Stimulated activated CD8-positive, alpha-beta memory T cell treated with anti-CD3 and anti-CD28 coated beads, Interleukin-12 subunit alpha, Interleukin-12 subunit beta, amount 100 ng/mL, for 24 hours (primary cell): Measurements from ENCODE around the gene C10orf143.
"Not testable (repeated sequence)": the region's sequence is repeated elsewhere in the genome, so short reads cannot be mapped to it uniquely, and the experiment has no call there.

Source experiments
- DNase-seq: peaks from one replicate; pipeline ENCODE4 v3.0.0-alpha.2; 2020; ENCODE audit errors: extremely low read depth

Gene C10orf143

GRCh38 chr10:130110246-130111112, at the start of gene C10orf143:
C10orf143 (minus strand) TSS chr10:130110830; CDS start chr10:130110772, 58 bp downstream.
- peak; percentile 94 for DNase-seq

GRCh38 chr10:130159192-130159794, 48.7 kb upstream of the C10orf143 start:
- DNase-seq = no peak

DNA sequence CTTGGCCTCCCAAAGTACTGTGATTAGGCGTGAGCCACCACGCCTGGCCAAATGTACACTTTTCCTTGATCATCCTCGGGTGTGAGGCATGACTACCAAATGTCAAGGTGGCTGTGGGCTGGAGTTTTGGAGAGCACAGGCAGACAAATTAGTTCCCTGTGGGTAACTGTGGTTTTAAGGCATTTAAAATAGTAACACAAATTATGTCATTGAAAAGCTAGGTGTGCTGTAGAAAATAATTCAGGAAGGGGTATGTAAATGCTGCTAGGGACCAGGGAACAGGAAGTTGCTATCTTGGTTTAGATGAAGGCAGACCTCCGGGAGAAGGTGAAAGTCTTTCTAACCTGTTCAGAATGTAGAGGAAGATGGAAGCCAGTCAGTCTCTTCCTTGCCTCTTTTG, 35.4 kb upstream of the C10orf143 start:
- no peak for DNase-seq

DNA sequence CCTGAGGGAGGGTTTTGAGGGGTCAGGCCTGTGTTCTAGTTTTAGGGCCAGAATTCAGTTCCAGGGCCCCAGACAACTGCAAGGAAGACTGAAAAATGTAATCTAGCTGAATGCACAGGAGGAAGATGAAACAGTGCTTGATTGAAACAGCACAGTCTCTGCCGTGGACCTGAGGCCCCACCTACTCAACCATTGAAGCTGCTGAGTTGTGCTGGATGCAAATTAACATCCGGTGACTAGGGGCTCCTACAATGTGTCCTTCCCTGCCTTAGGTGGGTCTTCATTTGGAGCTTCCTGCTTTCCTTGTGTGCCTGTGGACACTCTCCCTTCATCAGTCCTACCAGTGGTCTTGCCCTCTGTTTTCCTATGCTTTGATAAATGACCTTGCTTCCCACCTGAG, 31.2 kb upstream of the C10orf143 start:
- DNase-seq = no peak

- no peak for DNase-seq
Observed at GRCh38 chr10:130141460-130141859, 30.8 kb upstream of the C10orf143 start.

DNA sequence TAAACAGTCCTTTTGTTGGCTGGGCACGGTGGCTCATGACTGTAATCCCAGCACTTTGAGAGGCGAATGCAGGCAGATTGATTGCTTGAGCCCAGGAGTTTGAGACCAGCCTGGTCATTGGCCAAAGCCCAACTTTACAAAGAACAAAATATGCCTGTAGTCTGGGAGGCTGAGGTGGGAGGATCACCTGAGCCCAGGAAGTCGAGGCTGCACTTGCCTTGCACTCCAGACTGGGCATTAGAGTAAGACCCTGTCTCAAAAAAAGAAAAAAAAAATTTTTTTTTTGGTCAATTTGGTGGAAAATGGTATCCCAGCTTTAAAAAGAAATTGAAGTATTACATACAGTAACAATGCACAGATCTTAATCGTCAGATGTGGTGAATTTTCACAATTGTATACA, 30.4 kb upstream of the C10orf143 start:
- no peak for DNase-seq

DNA sequence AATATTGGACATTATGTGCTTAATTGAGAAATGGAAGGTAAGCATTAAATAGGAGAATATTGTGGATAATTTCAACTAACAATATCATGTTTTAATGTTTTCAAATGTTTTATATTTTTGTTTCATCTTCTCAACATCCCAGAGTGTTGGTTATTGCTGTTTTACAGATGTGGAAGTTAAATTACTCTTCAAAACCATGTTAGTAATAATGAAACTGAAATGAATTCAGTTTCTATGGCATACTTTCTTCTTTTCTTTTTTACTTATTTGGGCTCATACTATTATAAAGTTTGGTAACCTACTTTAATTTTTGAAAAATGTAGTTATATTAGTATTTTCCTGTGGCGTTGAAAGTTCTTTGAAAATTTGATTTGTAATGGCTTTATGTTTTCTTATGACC, 29.8 kb upstream of the C10orf143 start:
- DNase-seq = no peak

- no peak for DNase-seq
Observed at GRCh38 chr10:130138479-130138866, 27.8 kb upstream of the C10orf143 start.

- DNase-seq = no peak
Observed at GRCh38 chr10:130137659-130138478, 27.2 kb upstream of the C10orf143 start.

DNA sequence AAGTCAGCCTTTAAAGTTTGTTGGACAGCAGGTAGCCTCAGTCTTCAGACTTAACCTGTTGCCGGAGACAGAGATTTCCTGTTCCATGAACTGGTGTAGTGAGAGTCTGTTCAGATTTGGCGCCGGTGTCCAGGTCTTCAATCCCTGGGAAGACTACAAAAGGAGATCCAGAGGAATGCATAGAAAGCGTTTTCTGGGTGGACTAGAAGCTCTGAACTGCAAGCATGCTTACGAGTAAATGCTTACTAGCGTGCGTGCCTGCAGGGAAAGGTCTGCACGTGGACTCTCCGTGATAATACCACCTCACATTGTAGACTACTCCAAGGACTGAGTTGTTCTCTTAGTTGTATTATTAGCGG, 26.4 kb upstream of the C10orf143 start:
- DNase-seq = no peak

- peak; percentile 86 for DNase-seq
Observed at GRCh38 chr10:130136226-130137089, 25.8 kb upstream of the C10orf143 start, which contains the start of gene GLRX3. GLRX3 (plus strand) TSS chr10:130136391; CDS start chr10:130136421, 30 bp downstream.

GRCh38 chr10:130135676-130136225, 25.1 kb upstream of the C10orf143 start:
- no peak for DNase-seq

GRCh38 chr10:130128922-130129321, 18.3 kb upstream of the C10orf143 start:
- no peak for DNase-seq

GRCh38 chr10:130128062-130128781, 17.6 kb upstream of the C10orf143 start:
- no peak for DNase-seq

DNA sequence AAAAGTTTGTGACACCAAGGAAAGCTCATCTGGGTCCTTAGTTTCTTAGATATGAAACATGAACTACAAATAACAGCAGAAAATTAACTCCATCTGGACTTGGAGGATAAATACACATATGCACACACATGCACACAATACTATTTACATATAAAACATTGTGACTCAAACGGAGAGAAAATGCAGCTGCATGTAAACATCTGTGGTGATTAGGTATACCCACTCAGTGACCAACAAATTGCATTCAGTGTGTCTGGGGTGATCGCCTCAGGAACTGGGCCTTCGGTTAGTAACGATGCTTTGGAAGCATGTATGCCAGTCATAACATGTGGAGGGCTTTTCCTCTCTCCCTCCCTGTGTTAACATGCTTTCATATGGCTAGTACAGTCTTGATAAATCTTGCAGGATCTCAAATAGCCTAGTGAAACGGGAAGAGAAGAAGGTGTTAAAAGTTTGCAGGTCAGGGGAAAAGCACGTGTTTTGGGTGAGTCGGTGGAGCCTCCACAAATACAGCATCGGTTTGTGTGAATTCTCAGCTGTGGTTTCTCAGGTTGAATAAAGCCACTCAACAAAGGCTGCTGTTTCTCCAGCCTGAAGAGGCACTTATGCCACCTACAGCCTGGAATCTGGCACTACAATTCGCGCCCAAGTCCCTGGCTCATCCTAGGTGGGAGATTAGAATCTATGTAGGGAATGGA, 16.9 kb upstream of the C10orf143 start:
- DNase-seq = no peak

DNA sequence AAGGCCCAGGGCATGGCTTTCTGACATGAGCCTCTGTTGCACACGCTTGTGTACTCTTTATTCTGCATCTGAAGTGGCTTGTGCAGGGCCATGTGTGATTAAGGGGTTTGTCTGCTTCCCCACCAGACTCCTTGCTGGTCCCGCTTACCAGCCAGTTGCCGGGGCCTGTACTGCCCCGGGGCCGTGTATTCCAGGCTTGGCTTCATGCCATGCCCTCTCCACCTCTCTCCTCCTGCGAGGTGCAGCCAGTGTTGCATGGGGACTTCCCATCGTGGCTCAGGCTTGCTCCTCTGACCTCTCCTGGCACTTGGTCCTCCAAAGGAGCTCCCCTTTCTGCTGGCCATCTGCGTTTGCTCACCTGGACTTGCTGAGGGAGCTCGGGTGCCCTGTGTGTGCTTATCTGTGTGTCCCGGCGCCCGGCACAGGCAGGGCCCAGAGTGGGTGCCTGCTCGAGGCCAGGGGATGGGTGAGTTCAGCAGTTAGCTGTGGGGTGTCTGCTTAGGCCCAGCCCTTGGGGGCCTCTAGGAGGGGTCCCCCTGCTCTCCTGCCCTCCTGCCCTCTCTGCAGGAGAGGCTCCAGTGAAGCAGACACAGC, 11.0 kb upstream of the C10orf143 start:
- no peak for DNase-seq

GRCh38 chr10:130117535-130117934, 6.9 kb upstream of the C10orf143 start:
- not testable (repeated sequence) for DNase-seq

- DNase-seq = not testable (repeated sequence)
Observed at GRCh38 chr10:130116942-130117341, 6.3 kb upstream of the C10orf143 start.

GRCh38 chr10:130112821-130113220, 2.2 kb upstream of the C10orf143 start:
- DNase-seq = no peak

DNA sequence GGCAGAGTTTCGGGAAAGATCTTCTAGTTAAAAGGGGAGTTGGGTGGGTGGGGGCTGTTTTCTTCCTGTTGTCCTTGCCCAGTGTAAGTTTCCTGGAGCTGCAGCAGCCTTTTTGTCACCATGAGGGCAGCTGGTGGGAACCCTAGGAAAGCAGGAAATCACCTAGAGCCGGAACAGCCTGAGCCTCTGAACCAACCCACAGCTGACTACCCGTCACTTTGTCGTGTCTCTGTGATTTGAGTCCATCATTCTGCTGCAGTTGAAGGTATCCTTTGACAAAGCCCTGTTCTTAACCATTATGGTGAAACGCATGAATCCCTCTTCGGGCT, 1.2 kb upstream of the C10orf143 start:
- DNase-seq = no peak
